Right lung (tissue), 5 donors: ENCODE measurements around the gene TEX14. TPM values are rescaled to one million over a fixed set of nuclear protein-coding genes. Genes with fewer than 3 reads are reported as not detected.

Experiments used
- DNase-seq, 2 donors: peaks; one replicate each; pipeline ENCODE4 v3.0.0-alpha.2; 2013
- polyA plus RNA-seq, 5 donors: library from polyadenylated mRNA; unstranded; fragments of 120-200 nt; gene quantifications; one replicate each; pipeline versions ENCODE4 v1.2.1 to v1.2.3, GENCODE V29; 2013; ENCODE audit warnings: inconsistent platforms in 1 of 5, low replicate concordance in 1 of 5; ENCODE audit not compliant: insufficient read length in 5 of 5, insufficient read depth in 1 of 5

Gene TEX14
- polyA plus RNA-seq, 5 donors: 0.85 to 1.5 (median 1.0) TPM

DNA sequence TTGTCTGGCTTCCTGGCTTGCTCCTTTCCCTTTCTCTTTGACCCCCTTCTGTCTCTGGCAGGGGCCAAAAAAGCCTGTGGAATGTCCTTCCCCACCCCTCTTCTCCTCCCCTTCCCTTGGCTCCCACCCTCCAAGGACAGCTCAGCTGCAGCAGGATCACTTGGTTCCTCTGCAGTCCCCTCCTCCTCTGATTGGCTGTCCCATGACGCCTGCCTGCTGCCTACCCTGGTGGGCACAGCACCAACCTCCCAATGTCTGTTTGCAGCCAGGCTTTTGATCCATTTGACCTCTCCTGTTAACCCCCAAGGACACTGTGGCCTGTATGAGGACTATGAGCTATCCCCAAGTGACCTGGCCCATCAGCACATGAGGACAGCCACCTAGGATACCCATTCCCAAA lies 162.6 kb downstream of the TEX14 start:
- DNase-seq: no peak

DNA sequence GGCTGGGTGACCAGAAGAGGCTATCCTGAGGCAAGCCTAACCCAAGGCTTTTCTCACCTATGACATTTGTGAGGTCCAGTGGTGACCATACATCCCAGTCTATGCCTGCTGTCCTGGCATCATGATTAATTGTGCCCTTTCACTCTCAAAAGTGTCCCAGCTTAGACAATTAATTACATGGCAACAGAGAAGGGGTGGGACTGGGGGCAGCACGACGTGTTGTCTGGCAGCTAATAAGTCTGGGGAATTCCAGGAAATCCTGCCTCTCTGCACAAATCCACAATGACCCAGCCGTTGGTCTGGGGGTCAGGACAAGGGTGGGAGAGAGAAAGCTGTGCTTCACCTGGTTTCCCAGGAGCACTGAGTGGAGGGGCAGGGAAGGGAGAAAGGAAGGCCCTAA lies 163.4 kb downstream of the TEX14 start:
- no peak for DNase-seq

DNA sequence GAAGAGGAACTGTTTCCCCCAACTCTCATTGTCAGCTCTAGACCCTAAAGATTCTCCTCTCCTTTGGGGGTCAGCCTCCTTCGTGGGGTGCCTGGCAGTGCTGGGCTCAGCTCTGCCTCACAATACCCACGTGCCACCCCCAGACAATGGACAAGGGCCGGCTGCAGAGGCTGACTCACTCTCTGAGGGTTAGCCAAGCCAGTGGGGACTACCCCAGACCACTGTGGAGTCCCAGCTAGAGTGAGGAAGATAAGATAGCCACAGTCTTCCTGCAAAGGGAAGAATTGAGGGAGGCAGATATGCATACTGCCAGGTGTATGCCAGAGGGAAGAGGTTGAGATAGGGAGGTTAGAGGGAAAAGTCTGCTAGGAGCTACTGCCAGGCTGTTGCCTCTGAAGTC lies 163.9 kb downstream of the TEX14 start:
- no peak for DNase-seq

DNA sequence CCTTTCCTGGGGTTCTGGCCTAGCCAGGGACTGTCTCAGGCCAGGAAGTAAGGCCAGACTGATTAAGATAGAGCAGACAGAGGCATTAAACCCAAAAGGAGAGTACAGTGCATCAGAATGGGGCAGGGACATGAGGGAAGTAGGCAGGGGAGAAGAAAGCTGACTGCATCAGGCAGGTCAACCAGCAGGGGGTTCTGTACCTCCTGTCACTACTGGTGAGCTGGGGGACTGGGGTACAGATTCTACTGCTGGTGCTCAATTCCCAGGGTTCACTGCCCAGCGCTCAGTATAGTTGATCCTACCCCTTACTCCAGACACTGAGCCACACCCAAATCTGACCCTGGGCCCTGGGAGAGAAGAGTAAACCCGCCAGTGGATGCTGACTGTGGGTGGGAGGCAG lies 164.5 kb downstream of the TEX14 start:
- DNase-seq: no peak

DNA sequence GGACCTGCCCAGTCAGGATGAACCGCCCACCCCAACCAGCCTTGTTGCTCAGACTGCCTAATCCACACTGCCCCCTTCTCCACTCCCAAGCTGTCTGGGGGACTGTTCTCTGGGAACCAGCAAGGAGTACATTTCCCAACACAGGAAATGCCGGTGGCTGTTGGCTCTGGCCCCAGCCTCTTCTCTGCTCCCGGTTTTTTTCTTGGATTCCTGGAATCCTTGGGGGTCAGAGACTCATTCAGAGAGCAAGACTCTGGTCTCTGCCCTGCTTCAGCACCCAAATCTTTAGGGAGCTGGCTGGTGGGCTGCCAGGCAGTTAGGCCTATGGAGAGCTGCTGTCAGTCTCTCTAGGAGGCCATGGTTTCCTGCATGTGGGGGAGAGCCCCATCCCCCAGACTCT lies 166.6 kb downstream of the TEX14 start:
- peak; percentile 74 to 82 for DNase-seq

DNA sequence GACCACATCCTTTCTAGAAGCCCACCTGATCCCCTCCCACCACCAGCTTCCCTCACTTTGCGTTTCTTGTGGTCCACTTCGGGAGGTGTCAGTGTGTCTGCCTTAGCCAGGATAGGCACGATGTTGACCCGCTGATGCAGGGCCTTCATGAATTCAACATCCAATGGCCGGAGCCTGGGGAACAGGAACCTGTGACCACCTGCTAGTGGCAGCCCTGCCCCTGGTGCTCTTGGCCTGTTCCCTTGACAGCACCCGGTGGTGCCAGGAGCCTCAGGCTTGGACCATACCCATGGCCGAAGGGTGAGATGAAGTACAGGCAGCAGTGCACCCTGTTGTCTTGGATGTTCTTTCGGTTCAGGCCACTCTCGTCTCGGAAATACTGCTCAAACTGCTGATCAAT lies 170.2 kb downstream of the TEX14 start:
- DNase-seq: no peak

DNA sequence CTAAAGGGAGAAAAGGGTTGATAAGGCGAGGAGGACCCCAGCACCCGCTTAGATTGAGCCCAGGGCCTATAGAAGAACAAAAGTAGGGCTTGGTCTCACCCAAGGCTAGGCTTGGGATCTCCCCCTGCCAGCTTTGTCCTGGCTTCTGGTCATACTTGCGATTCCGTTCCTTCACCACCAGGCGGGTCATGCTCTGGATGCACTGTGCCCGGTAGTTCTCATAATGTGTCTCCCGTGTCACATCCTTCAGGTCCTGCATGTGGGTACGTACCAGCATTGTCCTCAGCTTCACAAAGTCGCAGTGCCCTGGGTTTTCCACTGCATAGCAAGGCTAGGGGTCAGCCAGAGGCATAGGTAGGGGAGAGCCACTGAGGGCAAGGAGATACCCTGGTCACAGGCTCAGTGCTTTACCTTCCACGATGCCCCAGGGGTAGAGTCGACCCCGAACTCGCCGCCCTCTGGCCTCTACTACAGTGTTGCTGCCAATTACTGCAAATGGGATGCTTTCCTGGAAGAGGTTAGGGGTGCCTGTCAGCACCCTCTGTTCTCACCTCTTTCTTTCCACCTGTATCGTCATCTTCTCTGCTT lies 170.9 kb downstream of the TEX14 start:
- no peak for DNase-seq

DNA sequence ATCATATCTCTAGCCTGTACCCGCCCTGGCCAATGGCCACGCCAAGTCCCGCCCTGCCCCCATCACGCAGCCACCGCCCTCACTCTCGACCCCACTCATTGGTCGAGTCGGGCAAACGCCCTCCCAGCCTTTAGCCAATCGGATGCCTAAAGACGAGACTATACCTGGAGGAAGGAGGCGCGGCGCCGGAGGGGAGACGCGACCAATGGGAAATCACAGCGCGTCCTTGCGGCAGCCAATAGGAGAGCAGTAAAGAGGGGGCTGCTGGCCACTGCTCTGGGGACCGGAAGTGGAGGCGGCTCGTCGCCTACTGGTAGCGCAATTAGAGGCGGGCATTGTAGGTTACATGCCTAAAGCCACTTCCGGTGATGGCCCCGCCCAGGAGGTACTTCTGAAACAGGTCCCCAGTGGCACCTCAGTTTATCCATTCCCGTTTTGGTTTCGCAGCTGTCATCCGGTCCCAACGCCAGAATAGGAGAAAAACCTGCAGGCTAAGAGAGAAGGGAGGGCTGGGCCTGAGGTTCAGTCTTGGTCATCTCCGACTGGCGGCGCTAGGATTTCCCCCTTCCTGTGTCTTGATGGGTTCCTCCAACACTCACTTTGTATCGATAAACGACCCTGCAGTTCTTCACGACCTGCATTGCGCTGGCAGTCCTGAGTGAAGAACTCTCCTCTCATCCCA lies 173.8 kb downstream of the TEX14 start:
- DNase-seq: peak; percentile 100

DNA sequence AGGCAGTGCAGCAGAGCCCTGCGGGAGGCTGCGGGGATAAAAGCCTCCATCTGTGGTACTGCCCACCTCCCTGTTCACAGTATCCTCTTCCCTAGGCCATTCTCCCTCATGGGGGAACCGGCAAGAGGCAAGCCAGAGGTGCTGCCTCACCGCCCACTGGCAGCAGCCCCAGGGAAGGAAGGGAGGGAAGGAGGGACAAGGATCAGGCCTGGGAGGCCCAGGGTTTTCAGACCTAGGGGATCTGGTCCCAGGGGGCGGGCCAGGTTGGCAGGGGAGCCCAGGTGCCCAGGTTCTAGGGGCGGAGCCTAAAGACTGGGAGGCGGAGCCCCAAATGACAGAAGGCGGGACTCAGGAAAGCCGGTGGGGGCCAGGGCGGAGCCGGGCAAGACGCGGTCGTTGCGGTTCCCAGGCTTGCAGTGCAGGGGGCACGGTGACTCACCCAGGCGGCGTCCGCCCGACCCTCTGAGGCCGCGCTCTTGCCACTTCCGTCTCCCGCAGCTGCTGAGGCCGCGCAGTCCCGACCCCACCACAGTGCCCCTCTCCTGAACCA lies 174.4 kb downstream of the TEX14 start:
- DNase-seq: no peak

DNA sequence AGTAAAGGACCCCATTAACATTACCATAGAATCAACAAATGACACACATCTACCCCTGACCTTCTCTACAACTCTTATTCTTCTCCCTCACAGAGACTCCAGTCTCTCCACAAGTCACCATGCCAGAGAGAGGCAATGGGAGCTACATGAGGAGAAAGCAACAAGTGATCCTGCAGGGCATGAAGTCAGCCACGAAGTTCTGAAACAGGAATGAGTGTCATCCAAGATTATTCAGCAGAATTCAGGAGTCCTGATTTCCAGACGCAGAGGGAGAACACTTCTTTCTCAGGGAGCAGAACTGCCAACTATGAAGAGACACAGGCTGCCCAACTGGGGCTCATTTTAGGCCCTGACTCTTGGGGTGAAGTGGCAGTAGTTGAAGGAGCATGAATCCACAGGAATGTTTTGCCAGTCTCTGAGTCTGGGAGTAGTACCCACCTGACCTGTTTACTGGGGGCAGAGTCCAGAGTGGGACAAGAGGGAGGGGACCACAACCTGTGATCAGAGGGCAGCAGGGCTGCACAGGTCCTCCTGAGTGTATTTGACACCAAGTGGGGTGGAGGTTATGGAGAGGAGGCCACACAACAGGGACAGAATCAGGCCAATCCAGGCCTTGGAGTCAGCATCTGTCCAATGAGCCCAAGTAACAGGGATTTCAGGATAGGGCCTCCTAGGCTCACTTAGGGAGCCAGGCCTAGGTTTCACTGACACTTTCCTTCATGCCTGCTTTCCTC lies 175.0 kb downstream of the TEX14 start:
- DNase-seq: no peak

DNA sequence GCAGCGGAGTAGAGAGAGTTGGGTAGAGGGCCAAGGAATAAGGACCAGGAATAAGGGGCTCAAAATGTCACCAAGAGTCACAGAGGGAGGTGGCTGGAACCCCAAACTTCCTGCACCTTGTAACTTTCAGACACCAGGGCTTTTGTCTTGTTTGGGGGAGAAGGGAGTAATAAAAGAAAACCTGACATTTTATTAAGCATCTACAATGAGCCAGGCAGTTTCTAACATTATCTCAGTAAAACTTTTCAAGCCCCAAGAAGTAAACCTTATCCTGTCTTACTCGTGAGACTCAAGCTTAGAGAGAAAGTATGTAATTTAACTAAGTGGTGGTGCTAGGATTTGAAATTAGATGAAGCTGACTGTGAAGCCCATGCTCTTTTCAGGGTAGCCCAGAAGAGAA lies 176.6 kb downstream of the TEX14 start:
- no peak for DNase-seq

DNA sequence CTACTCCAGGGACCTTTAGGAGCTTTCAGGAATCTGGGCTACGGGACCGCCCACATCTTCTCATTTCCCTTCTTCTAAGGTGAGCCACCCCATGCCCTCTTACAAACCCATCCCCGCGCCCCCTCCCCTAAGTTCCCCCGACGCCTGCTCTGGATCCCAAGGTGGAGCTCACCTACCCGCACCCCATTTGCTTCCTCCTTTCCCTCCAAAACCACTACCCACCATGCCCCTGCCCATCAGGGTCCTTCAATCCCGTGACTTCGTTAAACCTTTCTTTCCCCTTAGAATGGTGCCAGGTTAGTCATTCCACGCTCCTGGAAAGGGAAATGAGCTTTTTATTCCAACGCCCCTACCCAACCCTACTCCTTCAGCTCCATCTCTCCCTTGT lies 177.1 kb downstream of the TEX14 start:
- no peak for DNase-seq

DNA sequence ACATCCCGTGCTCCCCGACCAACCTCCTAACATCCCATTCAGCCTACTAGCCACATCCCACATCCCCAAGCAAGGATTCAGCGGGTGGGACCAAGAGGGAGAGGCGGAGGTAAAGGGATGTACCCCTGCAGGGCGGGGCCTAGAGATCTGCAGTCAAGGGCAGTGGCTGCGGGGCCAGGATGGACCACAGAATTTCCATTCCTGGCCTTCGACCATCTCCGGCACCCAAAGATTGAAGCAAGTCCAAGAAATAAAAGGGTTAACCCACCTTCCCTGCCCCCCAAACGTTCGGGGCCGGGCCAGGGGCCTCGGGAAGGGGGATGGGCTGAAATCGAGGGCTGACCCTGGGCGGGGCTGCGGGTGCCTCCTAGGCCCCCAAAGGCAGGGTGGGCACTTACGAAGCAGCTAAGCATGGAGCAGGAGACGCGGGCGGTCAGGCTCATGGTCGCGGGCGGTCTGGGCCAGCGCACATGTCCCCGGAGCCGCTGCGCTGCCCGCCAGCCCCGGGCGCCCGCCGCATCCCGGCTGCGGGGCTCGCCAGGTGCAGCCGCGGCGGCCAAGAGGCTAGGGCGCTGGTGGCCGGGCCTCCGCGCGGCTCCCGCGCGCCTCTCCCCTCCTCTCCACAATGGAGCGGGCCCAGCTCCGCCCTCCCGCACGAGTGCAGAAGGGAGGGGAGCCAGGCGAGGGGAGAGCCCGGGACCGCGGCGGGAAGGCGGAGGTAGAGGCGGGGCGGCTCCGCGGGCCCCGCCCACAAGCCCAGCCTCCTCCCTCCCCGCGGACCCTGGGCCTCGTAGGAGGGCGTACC lies 177.7 kb downstream of the TEX14 start, which contains the start of gene MTMR4:
Gene MTMR4 (minus strand): TSS at position 674 of the 805 bp plus-strand sequence. CDS start 231 bp downstream, at position 443.
- peak; percentile 84 to 85 for DNase-seq

DNA sequence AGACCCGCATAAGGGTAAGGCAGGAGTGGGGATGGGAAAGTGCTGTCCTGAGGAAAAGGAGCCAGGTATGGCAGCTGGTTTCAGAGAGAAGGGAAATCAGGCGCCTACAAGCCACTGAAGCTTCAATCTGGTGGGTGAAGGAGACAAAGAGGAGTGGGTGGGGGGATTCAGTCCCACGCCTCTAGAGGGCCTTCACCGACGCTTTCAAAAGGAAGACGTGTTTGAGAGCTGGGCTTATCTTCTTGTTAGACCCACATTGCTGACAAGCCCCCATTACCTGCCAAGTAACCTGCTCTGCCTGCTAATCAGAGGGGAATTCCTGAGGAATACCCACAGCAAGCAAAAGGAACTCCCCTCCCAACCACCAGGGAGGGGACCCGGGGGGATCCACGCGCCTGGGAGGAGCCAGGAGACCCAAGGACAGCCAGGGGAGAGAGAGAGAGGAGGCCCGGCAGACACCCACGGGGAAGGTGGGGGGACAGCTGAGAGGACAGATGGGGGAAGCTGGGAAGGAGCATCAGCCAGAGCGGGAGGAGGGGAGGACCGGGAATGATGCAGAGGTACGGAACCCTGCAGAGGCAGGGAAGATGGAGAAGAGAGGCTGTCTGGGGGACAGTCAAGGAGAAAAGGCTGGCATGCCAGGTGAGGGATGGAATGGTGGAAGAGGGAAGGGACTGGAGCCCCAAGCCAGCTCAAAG lies 178.4 kb downstream of the TEX14 start:
- no peak for DNase-seq

DNA sequence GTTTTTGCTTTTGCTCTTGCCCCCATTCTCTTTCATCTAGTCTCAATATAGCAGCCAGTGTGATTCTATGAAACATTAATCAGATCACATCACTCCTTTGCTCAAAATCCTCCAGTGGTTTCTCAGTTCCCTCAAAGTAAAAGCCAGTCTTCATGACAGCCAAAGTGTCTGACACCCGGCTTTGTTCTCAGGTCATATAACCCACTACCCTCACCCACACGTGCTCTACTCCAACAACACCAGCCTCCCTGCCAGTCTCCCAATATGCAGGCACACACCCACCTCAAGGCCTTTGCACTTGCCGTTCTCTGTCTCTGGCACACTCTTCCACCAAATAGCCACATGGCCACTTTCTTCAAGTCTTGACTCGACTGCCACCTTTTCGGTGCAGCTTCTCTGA lies 181.8 kb downstream of the TEX14 start:
- DNase-seq: no peak

DNA sequence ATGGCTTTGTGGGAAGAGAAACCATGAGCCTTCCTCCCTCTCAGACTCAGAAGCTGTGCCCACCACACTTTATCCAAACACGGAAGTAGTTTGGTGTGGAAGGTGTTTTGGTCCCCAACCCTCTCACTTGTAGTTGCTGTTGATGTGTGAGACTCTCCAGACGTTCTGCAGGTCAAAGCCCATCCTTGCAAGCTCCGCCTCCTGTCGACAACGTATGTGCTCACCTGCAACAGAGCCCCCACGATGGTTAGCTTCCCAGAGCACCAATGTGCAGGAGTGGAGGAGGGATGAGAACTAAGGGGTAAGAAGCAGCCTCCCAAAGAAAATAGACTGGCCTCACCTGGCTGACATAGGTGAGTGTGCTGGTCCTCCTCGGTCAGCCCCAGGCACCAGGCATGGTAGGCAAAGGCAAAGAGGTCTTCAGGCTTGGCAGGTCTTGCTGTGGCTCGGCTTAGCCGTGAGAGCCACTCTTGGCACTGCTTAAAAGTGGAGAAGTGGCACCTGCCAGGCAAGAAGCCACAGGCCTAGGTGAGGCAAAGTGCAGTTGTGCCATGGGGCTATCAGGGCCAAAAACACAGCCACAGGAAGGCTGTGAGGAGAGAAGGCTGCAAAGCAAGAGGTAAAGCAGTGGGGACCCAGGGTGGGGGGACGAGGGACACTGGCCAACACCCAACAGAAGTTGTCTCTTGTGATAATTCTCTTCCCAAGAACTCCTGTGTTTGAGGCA lies 183.3 kb downstream of the TEX14 start:
- no peak for DNase-seq

DNA sequence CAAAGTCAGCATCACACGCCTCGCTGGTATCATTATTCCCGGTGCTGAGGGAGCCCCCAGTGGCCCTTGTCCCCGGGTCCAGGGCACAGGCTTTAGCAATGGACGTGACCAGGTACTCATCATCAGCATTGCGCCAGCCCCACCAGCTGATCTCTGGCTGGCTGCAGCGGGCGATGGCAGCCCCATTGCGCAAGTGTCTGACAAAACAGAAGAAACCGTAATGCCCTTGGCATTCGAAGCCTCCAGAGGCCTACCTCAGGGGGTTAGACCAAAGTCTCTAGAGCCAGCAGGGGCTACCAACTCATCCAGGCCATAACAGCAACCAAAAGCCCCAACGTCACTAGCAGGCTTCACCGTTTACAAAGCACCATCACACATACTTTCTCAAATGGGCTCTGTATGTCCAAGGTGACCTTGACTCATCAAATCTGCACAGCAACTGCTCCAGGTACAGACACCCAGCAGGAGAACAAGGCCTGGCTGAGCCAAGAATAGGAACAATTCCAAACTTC lies 184.7 kb downstream of the TEX14 start:
- DNase-seq: no peak
